Measurements from ENCODE around the gene GIT1. TPM values are rescaled to one million over a fixed set of nuclear protein-coding genes. Genes with fewer than 3 reads are reported as not detected.

Gene GIT1
- total and polyA plus RNA-seq, 2 of the 13 experiments (the other 11 are each of a cell fraction or from before 2014, with no cell fraction given): 14.2 to 30.8 TPM

GRCh38 chr17:29574732-29575510 is 14.5 kb downstream of the GIT1 start (continued):
- TF ChIP-seq ZBTB49 (CRISPR knock-in tag; IDR thresholded peaks at IDR 0.05; ENCODE audit: borderline replicate concordance): no peak
- TF ChIP-seq BORCS8-MEF2B (CRISPR knock-in tag; IDR thresholded peaks at IDR 0.05): peak; percentile 81
- TF ChIP-seq ZEB1 (IDR thresholded peaks at IDR 0.05; ENCODE audit: insufficient replicate concordance, low read depth): no peak
- TF ChIP-seq TEAD2 (CRISPR knock-in tag; IDR thresholded peaks at IDR 0.05): no peak
- TF ChIP-seq ZNF615 (CRISPR knock-in tag; IDR thresholded peaks at IDR 0.05; ENCODE audit: borderline replicate concordance): no peak
- peak; percentile 80 for TF ChIP-seq IRF2 (CRISPR knock-in tag; IDR thresholded peaks at IDR 0.05)
- peak; percentile 54 to 74; a peak in 3 of 4 replicates for TF ChIP-seq HMGXB4 (CRISPR knock-in tag; IDR thresholded peaks at IDR 0.05; ENCODE audit: borderline replicate concordance in 1 of 2, low read depth in 1 of 2)
- no peak for TF ChIP-seq SOX6 (IDR thresholded peaks at IDR 0.05)
- peak; percentile 81 for TF ChIP-seq SOX6 (CRISPR knock-in tag; IDR thresholded peaks at IDR 0.05)
- TF ChIP-seq HIC2 (CRISPR knock-in tag; IDR thresholded peaks at IDR 0.05; ENCODE audit: low read depth): peak; percentile 74
- TF ChIP-seq ZNF20 (CRISPR knock-in tag; IDR thresholded peaks at IDR 0.05): no peak
- no peak for TF ChIP-seq RNF219 (CRISPR knock-in tag; IDR thresholded peaks at IDR 0.05)
- TF ChIP-seq SMYD3 (CRISPR knock-in tag; IDR thresholded peaks at IDR 0.05): no peak
- peak; percentile 87 for TF ChIP-seq ZNF609 (CRISPR knock-in tag; IDR thresholded peaks at IDR 0.05; ENCODE audit: borderline replicate concordance)
